CD4-positive, alpha-beta T cell (primary cell): ENCODE measurements around the gene MMAA. TPM values are rescaled to one million over a fixed set of nuclear protein-coding genes. Genes with fewer than 3 reads are reported as not detected.

ENCODE experiments used
- ATAC-seq: fragments of 200-7000 bp; cut with Tn5 transposase; one replicate; pipeline ENCODE4 v1.10.0; 2022; ENCODE audit warnings: mild to moderate bottlenecking; ENCODE audit not compliant: poor library complexity
- CTCF ChIA-PET: fragments of 350-600 bp; sonication (Branson Sonifier 250); formaldehyde crosslinking; loops from one replicate; lab custom pipeline; 2021; ENCODE audit warnings: antibody characterized with exemption, inconsistent platforms; lab: Charles Lee
- POLR2A ChIA-PET: fragments of 350-600 bp; sonication (Branson Sonifier 250); formaldehyde crosslinking; loops from one replicate; lab custom pipeline; 2021; ENCODE audit warnings: antibody characterized with exemption, inconsistent platforms; lab: Charles Lee
- DNase-seq, 14 experiments: peaks; one replicate each; pipeline ENCODE4 v3.0.0-alpha.2; 2013 to 2020; ENCODE audit warnings: mixed read lengths in 2 of 14
- H3K27ac ChIP-seq, 2 donors: one replicate each; pipeline versions ENCODE4 v1.5.1 to v1.7.0; 2013; ENCODE audit warnings: low read length in 2 of 2, low read depth in 1 of 2, mild to moderate bottlenecking in 1 of 2
- H3K27me3 ChIP-seq, 2 experiments: 1 replicate in 1 of 2; 2 replicates in 1 of 2; pipeline versions ENCODE4 v1.6.1 to v1.7.0; 2013; ENCODE audit warnings: low read length in 2 of 2, control low read depth in 1 of 2, mild to moderate bottlenecking in 1 of 2, moderate library complexity in 1 of 2; ENCODE audit not compliant: insufficient read depth in 2 of 2, control insufficient read depth in 1 of 2
- H3K36me3 ChIP-seq: one replicate; pipeline ENCODE4 v1.6.1; 2013; ENCODE audit warnings: low read length, control low read depth; ENCODE audit not compliant: insufficient read depth
- H3K4me1 ChIP-seq: one replicate; pipeline ENCODE4 v1.6.1; 2013; ENCODE audit warnings: low read length, control low read depth; ENCODE audit not compliant: insufficient read depth
- H3K4me3 ChIP-seq: one replicate; pipeline ENCODE4 v1.5.1; 2013; ENCODE audit warnings: mild to moderate bottlenecking, low read length, moderate library complexity
- H3K9me3 ChIP-seq, 2 experiments: 1 replicate in 1 of 2; 2 replicates in 1 of 2; pipeline versions ENCODE4 v1.6.1 to v1.7.0; 2013; ENCODE audit warnings: low read length in 2 of 2, mild to moderate bottlenecking in 2 of 2, control low read depth in 1 of 2, moderate library complexity in 1 of 2; ENCODE audit not compliant: control insufficient read depth in 1 of 2, insufficient read depth in 1 of 2
- H3K27ac Mint-ChIP-seq: one replicate; pipeline ENCODE4 v1.8.0; 2020; ENCODE audit warnings: mixed read lengths
- H3K27me3 Mint-ChIP-seq: one replicate; pipeline ENCODE4 v1.8.0; 2021; ENCODE audit warnings: mixed read lengths
- H3K36me3 Mint-ChIP-seq: one replicate; pipeline ENCODE4 v1.8.0; 2021; ENCODE audit warnings: low read depth, mixed read lengths
- H3K4me1 Mint-ChIP-seq: one replicate; pipeline ENCODE4 v1.8.0; 2021; ENCODE audit warnings: low read depth, mixed read lengths
- H3K4me3 Mint-ChIP-seq: one replicate; pipeline ENCODE4 v1.8.0; 2020; ENCODE audit warnings: mild to moderate bottlenecking, mixed read lengths
- H3K9me3 Mint-ChIP-seq: one replicate; pipeline ENCODE4 v1.8.0; 2020; ENCODE audit warnings: mixed read lengths
- intact Hi-C, 2 experiments: fragments of 100-400 bp; cut with DNase I in 1 of 2; cut with micrococcal nuclease in 1 of 2; formaldehyde crosslinking; loops; one replicate each; pipeline versions ENCODE4 v1.15.1 to v1.9.0; 2023 to 2025; cut with DNase I, micrococcal nuclease
- total RNA-seq, 174 experiments: library from RNA in 2 of 174; stranded (reverse) in 2 of 174; gene quantifications; one replicate each; pipeline ENCODE4 v1.2.3 and lab custom pipeline; 2021 to 2026
- TF ChIP-seq, protein P1 (sequence below): fragments of 200-600 bp; IDR thresholded peaks from one replicate; pipeline ENCODE4 v1.8.0; 2022; ENCODE audit warnings: antibody characterized with exemption, mild to moderate bottlenecking

The MMAA gene
- total RNA-seq, 2 experiments from 2014 or later: 7.0 to 7.2 TPM

DNA sequence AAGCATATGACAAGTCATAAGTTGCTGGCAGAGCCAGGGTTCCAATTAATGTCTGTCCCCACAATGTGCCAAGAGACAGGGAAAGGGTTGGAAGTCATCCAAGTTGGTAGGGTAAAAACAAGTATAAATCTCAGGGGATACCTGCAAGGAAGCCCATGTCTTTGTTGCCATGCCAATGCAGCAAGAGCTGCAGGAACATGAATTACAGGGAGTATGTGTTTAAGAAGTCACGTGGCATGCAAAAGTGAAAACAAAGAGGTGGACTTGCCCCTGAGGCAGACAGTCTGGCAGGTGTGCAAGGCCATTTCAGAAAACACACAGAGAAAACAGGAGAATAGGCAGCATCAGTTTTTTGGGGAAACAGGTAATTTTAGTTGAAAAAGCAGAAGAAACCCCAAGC lies 90.2 kb downstream of the MMAA start:
- no peaks in the 10 kb centered on the region for H3K36me3 ChIP-seq
- no peaks in the 10 kb centered on the region for H3K4me1 Mint-ChIP-seq
- no peak for DNase-seq
- H3K9me3 Mint-ChIP-seq: peaks cover 10% of the 10 kb centered on the region
- no peak for ATAC-seq
- H3K27me3 Mint-ChIP-seq: no peaks in the 10 kb centered on the region
- CTCF ChIA-PET: no interaction called here
- H3K27ac Mint-ChIP-seq: no peak overlapping the region
- H3K4me1 ChIP-seq: no peaks in the 10 kb centered on the region
- H3K4me3 Mint-ChIP-seq: no peak overlapping the region
- no peak overlapping the region for H3K27ac ChIP-seq
- TF ChIP-seq, protein P1, sequence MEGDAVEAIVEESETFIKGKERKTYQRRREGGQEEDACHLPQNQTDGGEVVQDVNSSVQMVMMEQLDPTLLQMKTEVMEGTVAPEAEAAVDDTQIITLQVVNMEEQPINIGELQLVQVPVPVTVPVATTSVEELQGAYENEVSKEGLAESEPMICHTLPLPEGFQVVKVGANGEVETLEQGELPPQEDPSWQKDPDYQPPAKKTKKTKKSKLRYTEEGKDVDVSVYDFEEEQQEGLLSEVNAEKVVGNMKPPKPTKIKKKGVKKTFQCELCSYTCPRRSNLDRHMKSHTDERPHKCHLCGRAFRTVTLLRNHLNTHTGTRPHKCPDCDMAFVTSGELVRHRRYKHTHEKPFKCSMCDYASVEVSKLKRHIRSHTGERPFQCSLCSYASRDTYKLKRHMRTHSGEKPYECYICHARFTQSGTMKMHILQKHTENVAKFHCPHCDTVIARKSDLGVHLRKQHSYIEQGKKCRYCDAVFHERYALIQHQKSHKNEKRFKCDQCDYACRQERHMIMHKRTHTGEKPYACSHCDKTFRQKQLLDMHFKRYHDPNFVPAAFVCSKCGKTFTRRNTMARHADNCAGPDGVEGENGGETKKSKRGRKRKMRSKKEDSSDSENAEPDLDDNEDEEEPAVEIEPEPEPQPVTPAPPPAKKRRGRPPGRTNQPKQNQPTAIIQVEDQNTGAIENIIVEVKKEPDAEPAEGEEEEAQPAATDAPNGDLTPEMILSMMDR: no peak
- H3K9me3 ChIP-seq: peaks cover 0 to 20% of the 10 kb centered on the region in 2 experiments
- H3K4me3 ChIP-seq: no peak overlapping the region
- POLR2A ChIA-PET: no interaction called here
- intact Hi-C loops: no loop called here
- H3K27me3 ChIP-seq: peaks cover 0 to 2% of the 10 kb centered on the region in 2 experiments
- no peaks in the 10 kb centered on the region for H3K36me3 Mint-ChIP-seq

Other genes starting within 250 kb of the MMAA start
- 10 to 100 TPM in 1 of 2 experiments, 1 to 10 TPM in 1; 9.7 to 11.5 TPM for gene SMAD1, start 137.5 kb upstream of the MMAA start, total RNA-seq
- not detected for gene C4orf51, start 60.8 kb downstream of the MMAA start, total RNA-seq